IPS DF 6.9 (cell line): ENCODE data around the gene BIVM.

Source experiments
- DNase-seq: peaks from one replicate; pipeline ENCODE4 v3.0.0-alpha.2; 2013; ENCODE audit warnings: low read depth, low spot score
- H3K27ac ChIP-seq: one replicate; pipeline ENCODE4 v1.5.1; 2013; ENCODE audit warnings: low read length, control low read depth
- H3K27me3 ChIP-seq: 2 replicates; pipeline ENCODE4 v1.6.1; 2013; ENCODE audit warnings: mild to moderate bottlenecking, low read length; ENCODE audit not compliant: control insufficient read depth, insufficient read depth
- H3K36me3 ChIP-seq: 2 replicates; pipeline ENCODE4 v1.6.1; 2013; ENCODE audit warnings: low read length; ENCODE audit not compliant: control insufficient read depth, insufficient read depth
- H3K4me1 ChIP-seq: 2 replicates; pipeline ENCODE4 v1.6.1; 2013; ENCODE audit warnings: low read length; ENCODE audit not compliant: control insufficient read depth, insufficient read depth
- H3K4me3 ChIP-seq: 2 replicates; pipeline ENCODE4 v1.5.1; 2013; ENCODE audit warnings: mild to moderate bottlenecking, low read length
- H3K9me3 ChIP-seq: 2 replicates; pipeline ENCODE4 v1.6.1; 2013; ENCODE audit warnings: low read length, inconsistent platforms; ENCODE audit not compliant: control insufficient read depth, insufficient read depth
- WGBS: extraction: QIAGEN DNeasy Blood & Tissue Kit; methylation state at CpG from one replicate; pipeline ENCODE4 v1.1.7; 2013; ENCODE audit warnings: mixed read lengths, missing lambda C conversion rate; ENCODE audit not compliant: insufficient read length, insufficient coverage; 5-methylcytosine and 5-hydroxymethylcytosine counted together

The BIVM gene

GRCh38 chr13:102814025-102814607 is 15.2 kb downstream of the BIVM start:
- H3K36me3 ChIP-seq = no peaks in the 10 kb centered on the region
- no peaks in the 10 kb centered on the region for H3K27me3 ChIP-seq
- DNase-seq = no peak

GRCh38 chr13:102814793-102815192 is 15.9 kb downstream of the BIVM start:
- H3K4me1 ChIP-seq = no peaks in the 10 kb centered on the region
- no peaks in the 10 kb centered on the region for H3K9me3 ChIP-seq
- H3K4me3 ChIP-seq = no peak overlapping the region
- H3K36me3 ChIP-seq = no peaks in the 10 kb centered on the region
- no CpG with 5 or more reads among the region's 6 CpGs for WGBS
- H3K27me3 ChIP-seq = no peaks in the 10 kb centered on the region
- no peak for DNase-seq
- H3K27ac ChIP-seq = no peak overlapping the region

More at GRCh38 chr13:102814025-102814607, 15.2 kb downstream of the BIVM start:
- no peaks in the 10 kb centered on the region for H3K9me3 ChIP-seq
- H3K4me3 ChIP-seq = no peak overlapping the region
- H3K27ac ChIP-seq = no peak overlapping the region
- no peaks in the 10 kb centered on the region for H3K4me1 ChIP-seq
- no CpG with 5 or more reads among the region's 7 CpGs for WGBS

- H3K4me3 ChIP-seq = no peak overlapping the region
- H3K27ac ChIP-seq = no peak overlapping the region
- no peaks in the 10 kb centered on the region for H3K4me1 ChIP-seq
- no CpG with 5 or more reads among the region's 5 CpGs for WGBS
- no peak for DNase-seq
- H3K9me3 ChIP-seq = no peaks in the 10 kb centered on the region
- H3K36me3 ChIP-seq = no peaks in the 10 kb centered on the region
- no peaks in the 10 kb centered on the region for H3K27me3 ChIP-seq
Measured at GRCh38 chr13:102815788-102816187, 16.9 kb downstream of the BIVM start.

- no peak overlapping the region for H3K27ac ChIP-seq
- no peaks in the 10 kb centered on the region for H3K27me3 ChIP-seq
- no peaks in the 10 kb centered on the region for H3K4me1 ChIP-seq
- H3K9me3 ChIP-seq = no peaks in the 10 kb centered on the region
- no peaks in the 10 kb centered on the region for H3K36me3 ChIP-seq
- no CpG with 5 or more reads among the region's 4 CpGs for WGBS
- DNase-seq = no peak
- H3K4me3 ChIP-seq = no peak overlapping the region
Measured at GRCh38 chr13:102816708-102817107, 17.8 kb downstream of the BIVM start.

GRCh38 chr13:102817241-102817640 is 18.3 kb downstream of the BIVM start:
- Histone ChIP-seq H3K27me3 (no peaks in the 10 kb centered on the region), H3K27ac (no peak overlapping the region), H3K4me1 (no peaks in the 10 kb centered on the region), H3K36me3 (no peaks in the 10 kb centered on the region), H3K4me3 (no peak overlapping the region), H3K9me3 (no peaks in the 10 kb centered on the region)
- no peak for DNase-seq
- no CpG with 5 or more reads among the region's 1 CpG for WGBS

- Histone ChIP-seq H3K27me3 (no peaks in the 10 kb centered on the region), H3K4me1 (no peaks in the 10 kb centered on the region), H3K27ac (no peak overlapping the region), H3K9me3 (no peaks in the 10 kb centered on the region), H3K4me3 (no peak overlapping the region), H3K36me3 (no peaks in the 10 kb centered on the region)
- DNase-seq = no peak
Measured at GRCh38 chr13:102817907-102818306, 19.0 kb downstream of the BIVM start.

GRCh38 chr13:102825400-102825799 is 26.5 kb downstream of the BIVM start:
- Histone ChIP-seq H3K4me3 (no peak overlapping the region), H3K27me3 (no peaks in the 10 kb centered on the region), H3K4me1 (no peaks in the 10 kb centered on the region), H3K9me3 (no peaks in the 10 kb centered on the region), H3K27ac (no peak overlapping the region), H3K36me3 (no peaks in the 10 kb centered on the region)
- no peak for DNase-seq
- no CpG with 5 or more reads among the region's 4 CpGs for WGBS

- Histone ChIP-seq H3K4me3 (no peak overlapping the region), H3K9me3 (no peaks in the 10 kb centered on the region), H3K4me1 (no peaks in the 10 kb centered on the region), H3K27me3 (no peaks in the 10 kb centered on the region), H3K36me3 (no peaks in the 10 kb centered on the region), H3K27ac (no peak overlapping the region)
- WGBS = no CpG with 5 or more reads among the region's 8 CpGs
- no peak for DNase-seq
Measured at GRCh38 chr13:102825921-102826706, 27.2 kb downstream of the BIVM start.

GRCh38 chr13:102830646-102831045 is 31.7 kb downstream of the BIVM start:
- no peaks in the 10 kb centered on the region for H3K36me3 ChIP-seq
- no peaks in the 10 kb centered on the region for H3K27me3 ChIP-seq
- H3K4me1 ChIP-seq = no peaks in the 10 kb centered on the region
- DNase-seq = no peak
- no CpG with 5 or more reads among the region's 4 CpGs for WGBS
- H3K27ac ChIP-seq = no peak overlapping the region
- no peaks in the 10 kb centered on the region for H3K9me3 ChIP-seq
- H3K4me3 ChIP-seq = no peak overlapping the region

GRCh38 chr13:102836471-102836870 is 37.6 kb downstream of the BIVM start:
- H3K4me1 ChIP-seq = no peaks in the 10 kb centered on the region
- DNase-seq = no peak
- H3K4me3 ChIP-seq = no peak overlapping the region
- no peak overlapping the region for H3K27ac ChIP-seq
- H3K36me3 ChIP-seq = no peaks in the 10 kb centered on the region
- no peaks in the 10 kb centered on the region for H3K27me3 ChIP-seq
- WGBS = no CpG with 5 or more reads among the region's 4 CpGs
- no peaks in the 10 kb centered on the region for H3K9me3 ChIP-seq

- Histone ChIP-seq H3K4me1 (no peaks in the 10 kb centered on the region), H3K27me3 (no peaks in the 10 kb centered on the region), H3K9me3 (no peaks in the 10 kb centered on the region), H3K27ac (no peak overlapping the region), H3K4me3 (no peak overlapping the region), H3K36me3 (no peaks in the 10 kb centered on the region)
- no CpG with 5 or more reads among the region's 1 CpG for WGBS
- DNase-seq = no peak
Measured at GRCh38 chr13:102838273-102838672, 39.4 kb downstream of the BIVM start.
